H1 (cell line): ENCODE measurements around the gene RASAL1.

Source experiments
- BACH1 ChIP-seq: IDR thresholded peaks from 2 replicates; pipeline ENCODE4 v1.6.1; 2012; ENCODE audit warnings: low read length, improper control_type of control experiment
- CTCF ChIP-seq, 3 experiments: IDR thresholded peaks; 1 replicate in 2 of 3; 2 replicates in 1 of 3; pipeline versions ENCODE4 v1.5.1 to v1.6.1; 2011; ENCODE audit warnings: low read length in 3 of 3, mild to moderate bottlenecking in 3 of 3, inconsistent platforms in 2 of 3, low read depth in 1 of 3, moderate library complexity in 1 of 3; ENCODE audit not compliant: insufficient read depth in 1 of 3; ENCODE audit errors: control extremely low read depth in 1 of 3
- EGR1 ChIP-seq: IDR thresholded peaks from 2 replicates; pipeline ENCODE4 v1.6.1; 2011; ENCODE audit warnings: low read depth, low read length, borderline replicate concordance
- MAX ChIP-seq: IDR thresholded peaks from 2 replicates; pipeline ENCODE4 v1.6.1; 2012; ENCODE audit warnings: inconsistent platforms
- POLR2A ChIP-seq, 2 experiments: IDR thresholded peaks; 1 replicate in 1 of 2; 2 replicates in 1 of 2; pipeline ENCODE4 v1.6.1; 2011; ENCODE audit warnings: low read depth in 2 of 2, low read length in 2 of 2, mild to moderate bottlenecking in 2 of 2; ENCODE audit errors: control extremely low read depth in 1 of 2
- RAD21 ChIP-seq, 2 experiments: IDR thresholded peaks in 1 of 2; conservative IDR thresholded peaks in 1 of 2; 2 replicates each; pipeline ENCODE4 v1.6.1; 2011; ENCODE audit warnings: low read depth in 2 of 2, low read length in 2 of 2, improper control_type of control experiment in 1 of 2, inconsistent platforms in 1 of 2, mild to moderate bottlenecking in 1 of 2, moderate library complexity in 1 of 2

DNA sequence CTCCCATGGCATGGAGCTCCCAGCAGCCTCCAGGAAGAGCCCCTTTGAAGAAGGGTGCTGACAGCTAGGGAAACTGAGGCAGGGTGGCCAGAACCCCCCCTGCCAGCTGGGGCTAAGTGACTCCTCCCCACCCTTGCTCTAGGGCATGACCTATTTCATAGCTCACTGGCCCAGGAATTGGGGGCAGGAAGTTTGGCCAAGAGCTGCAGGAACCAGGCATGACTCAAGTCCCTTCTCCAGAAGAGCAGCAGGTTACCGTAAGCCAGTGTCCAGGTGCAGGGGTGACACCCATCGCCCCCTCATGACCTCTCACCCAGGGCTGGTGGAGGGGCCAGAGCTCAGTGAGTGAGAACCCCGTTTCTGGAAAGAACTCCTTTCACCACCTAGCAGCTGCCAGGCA, 1.9 kb downstream of the RASAL1 start:
- TF ChIP-seq EGR1 (no peak), RAD21 (IDR thresholded peaks at IDR 0.05 in 1 of 2, conservative IDR thresholded peaks at IDR 0.05 in 1 of 2; ENCODE audit: low read depth in 2 of 2, low read length in 2 of 2) (no peak), MAX (no peak), BACH1 (no peak), POLR2A (IDR thresholded peaks at IDR 0.05; ENCODE audit: control extremely low read depth in 1 of 2, low read depth in 2 of 2, low read length in 2 of 2) (no peak), CTCF (IDR thresholded peaks at IDR 0.05; ENCODE audit: control extremely low read depth in 1 of 3, insufficient read depth in 1 of 3, low read depth in 1 of 3, low read length in 3 of 3) (no peak)
